Activated gamma-delta T cell treated with anti-CD3 and anti-CD28 coated beads, Interleukin-2, amount 50 U/mL, for 16 hours (primary cell): ENCODE results near the gene ACO2.
"Not testable (repeated sequence)": the region's sequence is repeated elsewhere in the genome, so short reads cannot be mapped to it uniquely, and the experiment has no call there.

ENCODE experiments used
- DNase-seq: peaks from one replicate; pipeline ENCODE4 v3.0.0-alpha.2; 2020; ENCODE audit warnings: low read depth

ACO2 gene

GRCh38 chr22:41543854-41544670 lies 75.1 kb downstream of the ACO2 start, which contains the start of gene POLR3H:
TSS of gene POLR3H (minus strand) at chr22:41544470. CDS start at chr22:41544101, 369 bp downstream.
- peak; percentile 94 for DNase-seq

- DNase-seq: no peak
These were observed 76.0 kb downstream of the ACO2 start for GRCh38 chr22:41544671-41545476.

- no peak for DNase-seq
These were observed 79.9 kb downstream of the ACO2 start for GRCh38 chr22:41548830-41549211.

GRCh38 chr22:41550952-41551491 lies 82.1 kb downstream of the ACO2 start:
- no peak for DNase-seq

- DNase-seq: no peak
These were observed 83.1 kb downstream of the ACO2 start for GRCh38 chr22:41551877-41552582.

- DNase-seq: no peak
These were observed 86.5 kb downstream of the ACO2 start for GRCh38 chr22:41555325-41555982.

- DNase-seq: no peak
These were observed 87.6 kb downstream of the ACO2 start for GRCh38 chr22:41556561-41556960.

GRCh38 chr22:41557401-41558240 lies 88.7 kb downstream of the ACO2 start:
- DNase-seq: no peak

GRCh38 chr22:41558241-41558630 lies 89.3 kb downstream of the ACO2 start:
- DNase-seq: not testable (repeated sequence)

- DNase-seq: no peak
These were observed 91.2 kb downstream of the ACO2 start for GRCh38 chr22:41560095-41560471.

GRCh38 chr22:41561335-41561734 lies 92.4 kb downstream of the ACO2 start:
- no peak for DNase-seq

- no peak for DNase-seq
These were observed 92.9 kb downstream of the ACO2 start for GRCh38 chr22:41561788-41562187.

GRCh38 chr22:41562461-41562860 lies 93.5 kb downstream of the ACO2 start:
- no peak for DNase-seq

GRCh38 chr22:41563051-41563711 lies 94.3 kb downstream of the ACO2 start:
- no peak for DNase-seq

- DNase-seq: no peak
These were observed 95.6 kb downstream of the ACO2 start for GRCh38 chr22:41564563-41564962.

GRCh38 chr22:41565403-41566054 lies 96.6 kb downstream of the ACO2 start:
- no peak for DNase-seq

GRCh38 chr22:41567512-41567768 lies 98.5 kb downstream of the ACO2 start:
- no peak for DNase-seq

- no peak for DNase-seq
These were observed 99.9 kb downstream of the ACO2 start for GRCh38 chr22:41568811-41569210.

- DNase-seq: no peak
These were observed 101.3 kb downstream of the ACO2 start for GRCh38 chr22:41570221-41570620.

- DNase-seq: no peak
These were observed 102.9 kb downstream of the ACO2 start for GRCh38 chr22:41571786-41572185.
